Adrenal gland (tissue), 5 donors: ENCODE results near the gene KBTBD7.

ENCODE experiments used
- CTCF ChIP-seq, 6 experiments: fragments of 450-650 bp in 4 of 6; fragments of 200-600 bp in 2 of 6; sonication (generic) in 1 of 6; IDR thresholded peaks; 1 replicate in 5 of 6; 2 replicates in 1 of 6; pipeline versions ENCODE4 v1.5.1 to v1.8.0; 2016 to 2021; ENCODE audit warnings: antibody characterized with exemption in 6 of 6, mild to moderate bottlenecking in 2 of 6, moderate library complexity in 1 of 6
- POLR2A ChIP-seq, 2 donors: fragments of 450-650 bp; IDR thresholded peaks; one replicate each; pipeline ENCODE4 v1.6.1; 2017; ENCODE audit warnings: antibody characterized with exemption in 2 of 2, mild to moderate bottlenecking in 2 of 2, moderate library complexity in 1 of 2
- donor health status: DM: no; HTN: no; CAD: no.

- TF ChIP-seq POLR2A (IDR thresholded peaks at IDR 0.05) (no peak), CTCF (IDR thresholded peaks at IDR 0.05) (no peak)
These were observed 37.2 kb downstream of the KBTBD7 start for GRCh38 chr13:41157048-41157717.
